Measurements from ENCODE around the gene PACS1.

- TF ChIP-seq, protein P1, sequence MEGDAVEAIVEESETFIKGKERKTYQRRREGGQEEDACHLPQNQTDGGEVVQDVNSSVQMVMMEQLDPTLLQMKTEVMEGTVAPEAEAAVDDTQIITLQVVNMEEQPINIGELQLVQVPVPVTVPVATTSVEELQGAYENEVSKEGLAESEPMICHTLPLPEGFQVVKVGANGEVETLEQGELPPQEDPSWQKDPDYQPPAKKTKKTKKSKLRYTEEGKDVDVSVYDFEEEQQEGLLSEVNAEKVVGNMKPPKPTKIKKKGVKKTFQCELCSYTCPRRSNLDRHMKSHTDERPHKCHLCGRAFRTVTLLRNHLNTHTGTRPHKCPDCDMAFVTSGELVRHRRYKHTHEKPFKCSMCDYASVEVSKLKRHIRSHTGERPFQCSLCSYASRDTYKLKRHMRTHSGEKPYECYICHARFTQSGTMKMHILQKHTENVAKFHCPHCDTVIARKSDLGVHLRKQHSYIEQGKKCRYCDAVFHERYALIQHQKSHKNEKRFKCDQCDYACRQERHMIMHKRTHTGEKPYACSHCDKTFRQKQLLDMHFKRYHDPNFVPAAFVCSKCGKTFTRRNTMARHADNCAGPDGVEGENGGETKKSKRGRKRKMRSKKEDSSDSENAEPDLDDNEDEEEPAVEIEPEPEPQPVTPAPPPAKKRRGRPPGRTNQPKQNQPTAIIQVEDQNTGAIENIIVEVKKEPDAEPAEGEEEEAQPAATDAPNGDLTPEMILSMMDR (IDR thresholded peaks at IDR 0.05; ENCODE audit: insufficient read depth, low read depth, low read length): no peak
- TF ChIP-seq EZH2 (IDR thresholded peaks at IDR 0.05; ENCODE audit: insufficient read depth, low read length): no peak
Measured at GRCh38 chr11:66279092-66279734, 209.1 kb downstream of the PACS1 start.

All from astrocyte (in vitro differentiated cells and primary cell).